Lung (tissue), 12 donors: ENCODE results near the gene CGB1. TPM values are rescaled to one million over a fixed set of nuclear protein-coding genes. Genes with fewer than 3 reads are reported as not detected.
"Not testable (repeated sequence)": the region's sequence is repeated elsewhere in the genome, so short reads cannot be mapped to it uniquely, and the experiment has no call there.

ENCODE experiments used
- ATAC-seq: fragments of 200-7000 bp; cut with Tn5 transposase; one replicate; pipeline ENCODE4 v1.9.1; 2020; ENCODE audit warnings: moderate number of reproducible peaks; ENCODE audit not compliant: insufficient read depth, low FRiP score
- DNase-seq, 3 donors: peaks; one replicate each; pipeline ENCODE4 v3.0.0-alpha.2; 2013 to 2017
- H3K27ac ChIP-seq, 2 donors: one replicate each; pipeline ENCODE4 v1.5.1; 2013; ENCODE audit warnings: mild to moderate bottlenecking in 2 of 2, moderate library complexity in 2 of 2, control low read depth in 1 of 2, inconsistent platforms in 1 of 2, low read depth in 1 of 2, low read length in 1 of 2
- H3K27me3 ChIP-seq, 3 donors: one replicate each; pipeline ENCODE4 v1.5.1; 2013; ENCODE audit warnings: low read length in 2 of 3; ENCODE audit not compliant: control insufficient read depth in 3 of 3, insufficient read depth in 3 of 3
- H3K36me3 ChIP-seq, 4 donors: one replicate each; pipeline ENCODE4 v1.5.1; 2013; ENCODE audit warnings: low read length in 4 of 4, mild to moderate bottlenecking in 1 of 4, moderate library complexity in 1 of 4; ENCODE audit not compliant: control insufficient read depth in 4 of 4, insufficient read depth in 4 of 4
- H3K4me1 ChIP-seq, 5 donors: one replicate each; pipeline ENCODE4 v1.5.1; 2013; ENCODE audit warnings: low read length in 5 of 5, mild to moderate bottlenecking in 2 of 5, moderate library complexity in 1 of 5; ENCODE audit not compliant: control insufficient read depth in 5 of 5, insufficient read depth in 5 of 5
- H3K4me3 ChIP-seq: one replicate; pipeline ENCODE4 v1.5.1; 2013; ENCODE audit warnings: mild to moderate bottlenecking, control low read depth, moderate library complexity
- H3K9ac ChIP-seq, 2 donors: one replicate each; pipeline ENCODE4 v1.5.1; 2013; ENCODE audit warnings: low read length in 2 of 2, control low read depth in 1 of 2; ENCODE audit not compliant: insufficient read depth in 1 of 2
- H3K9me3 ChIP-seq, 4 donors: one replicate each; pipeline ENCODE4 v1.5.1; 2013; ENCODE audit warnings: low read length in 3 of 4, mild to moderate bottlenecking in 1 of 4, moderate library complexity in 1 of 4; ENCODE audit not compliant: control insufficient read depth in 4 of 4, insufficient read depth in 3 of 4
- CTCF ChIP-seq: IDR thresholded peaks from 2 replicates; pipeline ENCODE4 v1.5.1; 2012; ENCODE audit warnings: mild to moderate bottlenecking; ENCODE audit errors: control extremely low read depth, extremely low read depth
- WGBS, 2 donors: extraction: QIAGEN DNeasy Blood & Tissue Kit; methylation state at CpG; one replicate each; pipeline ENCODE4 v1.1.7; 2013; 5-methylcytosine and 5-hydroxymethylcytosine counted together
- polyA plus RNA-seq, 2 donors: library from polyadenylated mRNA; stranded (reverse); fragments of 200-250 nt; gene quantifications; one replicate each; pipeline ENCODE4 v1.2.1, GENCODE V29; 2013
- total RNA-seq, 2 donors: library from RNA; depleted of rRNA in 1 of 2; stranded (reverse); fragments of >200 nt in 1 of 2; gene quantifications; one replicate each; pipeline ENCODE4 v1.2.1, GENCODE V29; 2014 to 2021
- donor health status: control.
- donor health status: control.
- donor health status: Bipolar disorder and iron deficiency.
- donor health status: healthy.
- donor health status: DM: yes; HTN: yes; CAD: no.

The CGB1 gene
- total and polyA plus RNA-seq, 4 donors, result not detected

- H3K4me3 ChIP-seq, H3K27me3 ChIP-seq, H3K36me3 ChIP-seq, H3K9ac ChIP-seq, DNase-seq, H3K27ac ChIP-seq, H3K4me1 ChIP-seq, ATAC-seq, H3K9me3 ChIP-seq: not testable (repeated sequence)
- WGBS, 2 donors, result 59 to 77% methylated on average over 14 to 15 of the region's 15 CpGs
These were observed 6.9 kb upstream of the CGB1 start, which contains the start of gene CGB5 for GRCh38 chr19:49043548-49043947. Gene CGB5 (plus strand): TSS chr19:49043848. CDS start chr19:49044210, 362 bp downstream.

GRCh38 chr19:49042666-49043065 is 6.0 kb upstream of the CGB1 start:
- not testable (repeated sequence) for H3K9me3 ChIP-seq, H3K9ac ChIP-seq, ATAC-seq, H3K27ac ChIP-seq, DNase-seq, H3K4me3 ChIP-seq, H3K4me1 ChIP-seq, H3K27me3 ChIP-seq, H3K36me3 ChIP-seq
- 95 to 96% methylated on average over 2 to 4 of the region's 4 CpGs for WGBS, 2 donors

GRCh38 chr19:49042177-49042576 is 5.5 kb upstream of the CGB1 start:
- Histone ChIP-seq H3K4me3 (no peak overlapping the region), H3K27me3 (no peaks in the 10 kb centered on the region), H3K9me3 (no peaks in the 10 kb centered on the region), H3K27ac (no peak overlapping the region), H3K36me3 (no peaks in the 10 kb centered on the region), H3K4me1 (no peaks in the 10 kb centered on the region), H3K9ac (no peak overlapping the region)
- 78 to 88% methylated on average over 17 of the region's 17 CpGs for WGBS, 2 donors
- no peak for DNase-seq
- TF ChIP-seq CTCF, result no peak
- no peak for ATAC-seq

GRCh38 chr19:49039736-49040135 is 3.0 kb upstream of the CGB1 start:
- not testable (repeated sequence) for ATAC-seq, H3K4me3 ChIP-seq, H3K36me3 ChIP-seq, DNase-seq, H3K9ac ChIP-seq, H3K9me3 ChIP-seq, H3K27ac ChIP-seq, H3K4me1 ChIP-seq, H3K27me3 ChIP-seq
- WGBS, 2 donors, result 62 to 79% methylated on average over 8 to 9 of the region's 9 CpGs

- not testable (repeated sequence) for H3K9me3 ChIP-seq, H3K9ac ChIP-seq, H3K36me3 ChIP-seq, H3K4me3 ChIP-seq, H3K27me3 ChIP-seq, H3K4me1 ChIP-seq, DNase-seq, H3K27ac ChIP-seq, ATAC-seq
- 87 to 90% methylated on average over 26 of the region's 26 CpGs for WGBS, 2 donors
These were observed 2.0 kb upstream of the CGB1 start for GRCh38 chr19:49038557-49039276.

- DNase-seq, H3K9me3 ChIP-seq, ATAC-seq, H3K36me3 ChIP-seq, H3K4me1 ChIP-seq, H3K27me3 ChIP-seq, H3K9ac ChIP-seq, H3K27ac ChIP-seq, H3K4me3 ChIP-seq: not testable (repeated sequence)
- WGBS, 2 donors, result 91% methylated on average over 6 to 8 of the region's 8 CpGs
These were observed 1.4 kb upstream of the CGB1 start for GRCh38 chr19:49038111-49038510.

- not testable (repeated sequence) for H3K27me3 ChIP-seq, H3K9me3 ChIP-seq, H3K9ac ChIP-seq, DNase-seq, H3K4me3 ChIP-seq, ATAC-seq, H3K36me3 ChIP-seq, H3K27ac ChIP-seq, H3K4me1 ChIP-seq
- WGBS, 2 donors, result 22 to 28% methylated on average over 27 to 28 of the region's 28 CpGs
These were observed 4.9 kb downstream of the CGB1 start, which contains the start of gene CGB2 for GRCh38 chr19:49031642-49032301. Gene CGB2 (plus strand): TSS chr19:49031890. CDS start chr19:49032096, 206 bp downstream.
